Right lobe of liver (tissue), 6 donors: ENCODE measurements around the gene POLG. TPM values are rescaled to one million over a fixed set of nuclear protein-coding genes. Genes with fewer than 3 reads are reported as not detected.

ENCODE experiments used
- ATAC-seq, 4 donors: fragments of 200-7000 bp; cut with Tn5 transposase; one replicate each; pipeline ENCODE4 v1.9.1; 2020; ENCODE audit warnings: mild to moderate bottlenecking in 4 of 4, moderate library complexity in 4 of 4
- DNase-seq, 3 donors: peaks; one replicate each; pipeline ENCODE4 v3.0.0-alpha.2; 2020
- H3K27ac ChIP-seq, 3 donors: fragments of 200-600 bp; one replicate each; pipeline ENCODE4 v1.8.0; 2022
- H3K27me3 ChIP-seq, 2 donors: fragments of 200-600 bp; one replicate each; pipeline ENCODE4 v1.8.0; 2022
- H3K36me3 ChIP-seq, 4 donors: fragments of 200-600 bp; sonication (generic) in 1 of 4; one replicate each; pipeline versions ENCODE4 v1.5.1 to v1.8.0; 2017 to 2022; ENCODE audit warnings: control low read depth in 1 of 4
- H3K4me1 ChIP-seq, 4 donors: fragments of 200-600 bp; sonication (generic) in 1 of 4; one replicate each; pipeline versions ENCODE4 v1.5.1 to v1.8.0; 2017 to 2022; ENCODE audit warnings: control low read depth in 1 of 4
- H3K4me3 ChIP-seq, 3 donors: fragments of 200-600 bp; one replicate each; pipeline ENCODE4 v1.8.0; 2022
- H3K9me3 ChIP-seq, 4 donors: fragments of 200-600 bp; sonication (generic) in 1 of 4; one replicate each; pipeline versions ENCODE4 v1.5.1 to v1.8.0; 2017 to 2022; ENCODE audit warnings: control low read depth in 1 of 4
- CTCF ChIP-seq, 4 donors: fragments of 200-600 bp in 3 of 4; fragments of 450-650 bp in 1 of 4; IDR thresholded peaks; one replicate each; pipeline versions ENCODE4 v1.5.1 to v1.8.0; 2016 to 2022; ENCODE audit warnings: antibody characterized with exemption in 4 of 4, mild to moderate bottlenecking in 2 of 4
- POLR2A ChIP-seq: fragments of 450-650 bp; IDR thresholded peaks from one replicate; pipeline ENCODE4 v1.6.1; 2017; ENCODE audit warnings: antibody characterized with exemption, mild to moderate bottlenecking
- WGBS: methylation state at CpG from one replicate; pipeline ENCODE4 v1.1.6; 2018; ENCODE audit warnings: low coverage, low lambda C conversion rate; ENCODE audit not compliant: insufficient coverage; ENCODE audit errors: missing lambda C conversion rate; 5-methylcytosine and 5-hydroxymethylcytosine counted together
- intact Hi-C, 2 donors: fragments of 100-400 bp; cut with DNase I; formaldehyde crosslinking; loops; one replicate each; pipeline versions ENCODE4 v1.11.2 to v1.14.1; 2022
- total RNA-seq, 6 experiments: library from RNA; depleted of rRNA in 2 of 6; stranded (reverse); fragments of >200 nt in 2 of 6; fragmentation: NEBNext Ultra II Directional in 3 of 6; extraction: Animal tissue kit (Norgen Biotek cat#: 25700) in 3 of 6; gene quantifications; one replicate each; pipeline versions ENCODE4 v1.1.0 to v1.2.4, GENCODE V29; 2016 to 2023
- donor health status: DM: no; HTN: yes; CAD: no.
- donor health status: DM: no; HTN: no; CAD: no.
- donor health status: DM: no; HTN: no; CAD: no.
- donor health status: DM: no; HTN: yes; CAD: no.
- donor health status: DM: no; HTN: yes; CAD: no.

The POLG gene
- total RNA-seq, 6 experiments from 2014 or later: 26.3 to 34.7 (median 30.3) TPM

GRCh38 chr15:89356634-89357298, 22.1 kb upstream of the POLG start:
- Histone ChIP-seq H3K27ac (no peak overlapping the region), H3K27me3 (peaks cover 0 to 32% of the 10 kb centered on the region in 2 donors), H3K36me3 (no peaks in the 10 kb centered on the region), H3K4me3 (no peak overlapping the region), H3K9me3 (no peaks in the 10 kb centered on the region), H3K4me1 (peaks cover 0 to 5% (median 0%) of the 10 kb centered on the region in 4 donors)
- WGBS: 16% methylated on average over 13 of the region's 13 CpGs
- ATAC-seq: peak; percentile 24 to 62 (median 44)
- intact Hi-C loops: loop anchor here in 1 of 2 donors (5.0 kb wide), 1 partner anchor 71 kb away; no protein-coding TSS in a partner anchor
- TF ChIP-seq CTCF (IDR thresholded peaks at IDR 0.05): peak in 3 of 4 donors; percentile 41 to 56 (median 43)
- TF ChIP-seq POLR2A: no peak
- no peak for DNase-seq

GRCh38 chr15:89353991-89354390, 19.4 kb upstream of the POLG start:
- intact Hi-C loops: no loop called here
- H3K4me1 ChIP-seq: peaks cover 0 to 1% (median 0%) of the 10 kb centered on the region in 4 donors
- H3K27ac ChIP-seq: no peak overlapping the region
- H3K4me3 ChIP-seq: no peak overlapping the region
- WGBS: 40% methylated on average over 2 of the region's 2 CpGs
- ATAC-seq (no peak), DNase-seq (no peak)
- TF ChIP-seq CTCF (IDR thresholded peaks at IDR 0.05) (no peak), POLR2A (no peak)
- no peaks in the 10 kb centered on the region for H3K9me3 ChIP-seq
- peaks cover 0 to 7% of the 10 kb centered on the region in 2 donors for H3K27me3 ChIP-seq
- no peaks in the 10 kb centered on the region for H3K36me3 ChIP-seq

GRCh38 chr15:89352476-89352875, 17.9 kb upstream of the POLG start:
- H3K4me1 ChIP-seq: no peaks in the 10 kb centered on the region
- 55% methylated on average over 1 of the region's 4 CpGs for WGBS
- TF ChIP-seq CTCF (IDR thresholded peaks at IDR 0.05) (no peak), POLR2A (no peak)
- H3K27ac ChIP-seq: no peak overlapping the region
- DNase-seq: no peak
- no peaks in the 10 kb centered on the region for H3K9me3 ChIP-seq
- ATAC-seq: no peak
- H3K4me3 ChIP-seq: no peak overlapping the region
- intact Hi-C loops: no loop called here
- H3K36me3 ChIP-seq: no peaks in the 10 kb centered on the region
- H3K27me3 ChIP-seq: peaks cover 0 to 5% of the 10 kb centered on the region in 2 donors

GRCh38 chr15:89349206-89349558, 14.6 kb upstream of the POLG start:
- Histone ChIP-seq H3K9me3 (no peaks in the 10 kb centered on the region), H3K4me1 (no peaks in the 10 kb centered on the region), H3K36me3 (no peaks in the 10 kb centered on the region), H3K27me3 (no peaks in the 10 kb centered on the region), H3K27ac (no peak overlapping the region), H3K4me3 (no peak overlapping the region)
- intact Hi-C loops: no loop called here
- DNase-seq: no peak
- no peak for ATAC-seq
- WGBS: 52% methylated on average over 3 of the region's 5 CpGs
- TF ChIP-seq POLR2A (no peak), CTCF (IDR thresholded peaks at IDR 0.05) (no peak)
